Measurements from ENCODE around the gene GABRG3. TPM values are rescaled to one million over a fixed set of nuclear protein-coding genes. Genes with fewer than 3 reads are reported as not detected.

The GABRG3 gene
- total and polyA plus RNA-seq, 2 experiments from 2014 or later = 0.15 to 0.43 TPM

DNA sequence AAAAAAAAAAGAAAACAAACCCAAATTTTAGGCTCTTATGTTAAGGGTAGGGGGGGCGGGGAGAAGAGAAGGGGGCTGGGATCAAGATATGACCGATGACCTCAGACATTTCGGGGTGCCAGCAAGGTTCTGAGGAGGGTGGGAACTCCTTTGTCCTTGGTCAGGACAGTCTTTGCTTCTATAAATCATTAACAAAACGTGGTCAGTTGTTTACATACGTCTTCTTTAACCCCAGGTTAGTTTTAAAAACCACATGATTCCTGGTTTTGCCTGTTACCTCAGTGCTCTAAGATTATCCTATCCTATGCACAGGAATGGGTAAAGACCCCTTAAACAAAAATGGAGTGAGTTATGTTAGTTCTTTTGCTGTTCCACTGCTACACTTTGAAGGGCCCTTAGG lies 285.5 kb downstream of the GABRG3 start:
- WGBS (ENCODE audit: low lambda C conversion rate, missing lambda C conversion rate) = 82% methylated on average over 5 of the region's 5 CpGs
- no peaks in the 10 kb centered on the region for H3K36me3 ChIP-seq (replicated peaks; ENCODE audit: insufficient read depth, low read depth)
- TF ChIP-seq EZH2phosphoT487 (IDR thresholded peaks at IDR 0.05; ENCODE audit: low read depth, severe bottlenecking, unreplicated experiment) (no peak), EZH2 (IDR thresholded peaks at IDR 0.05; ENCODE audit: borderline replicate concordance) (no peak)
- TF ChIP-seq, protein P1, sequence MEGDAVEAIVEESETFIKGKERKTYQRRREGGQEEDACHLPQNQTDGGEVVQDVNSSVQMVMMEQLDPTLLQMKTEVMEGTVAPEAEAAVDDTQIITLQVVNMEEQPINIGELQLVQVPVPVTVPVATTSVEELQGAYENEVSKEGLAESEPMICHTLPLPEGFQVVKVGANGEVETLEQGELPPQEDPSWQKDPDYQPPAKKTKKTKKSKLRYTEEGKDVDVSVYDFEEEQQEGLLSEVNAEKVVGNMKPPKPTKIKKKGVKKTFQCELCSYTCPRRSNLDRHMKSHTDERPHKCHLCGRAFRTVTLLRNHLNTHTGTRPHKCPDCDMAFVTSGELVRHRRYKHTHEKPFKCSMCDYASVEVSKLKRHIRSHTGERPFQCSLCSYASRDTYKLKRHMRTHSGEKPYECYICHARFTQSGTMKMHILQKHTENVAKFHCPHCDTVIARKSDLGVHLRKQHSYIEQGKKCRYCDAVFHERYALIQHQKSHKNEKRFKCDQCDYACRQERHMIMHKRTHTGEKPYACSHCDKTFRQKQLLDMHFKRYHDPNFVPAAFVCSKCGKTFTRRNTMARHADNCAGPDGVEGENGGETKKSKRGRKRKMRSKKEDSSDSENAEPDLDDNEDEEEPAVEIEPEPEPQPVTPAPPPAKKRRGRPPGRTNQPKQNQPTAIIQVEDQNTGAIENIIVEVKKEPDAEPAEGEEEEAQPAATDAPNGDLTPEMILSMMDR (IDR thresholded peaks at IDR 0.05; ENCODE audit: poor library complexity) = no peak
- H3K27me3 ChIP-seq = no peaks in the 10 kb centered on the region
- H3K4me3 ChIP-seq = no peak overlapping the region
- no peak overlapping the region for H2AFZ ChIP-seq
- H3K4me2 ChIP-seq = no peak overlapping the region
- no peaks in the 10 kb centered on the region for H3K9me3 ChIP-seq (ENCODE audit: low read depth)
- no peaks in the 10 kb centered on the region for H4K20me1 ChIP-seq (ENCODE audit: insufficient read depth, poor library complexity, severe bottlenecking)
- H3K9me2 ChIP-seq (replicated peaks; ENCODE audit: insufficient read depth) = no peaks in the 10 kb centered on the region
- no peak overlapping the region for H3K27ac ChIP-seq
- H3K79me2 ChIP-seq = no peaks in the 10 kb centered on the region
- DNase-seq (ENCODE audit: low spot score) = no peak
- no peaks in the 10 kb centered on the region for H3K4me1 ChIP-seq (ENCODE audit: insufficient read depth)

DNA sequence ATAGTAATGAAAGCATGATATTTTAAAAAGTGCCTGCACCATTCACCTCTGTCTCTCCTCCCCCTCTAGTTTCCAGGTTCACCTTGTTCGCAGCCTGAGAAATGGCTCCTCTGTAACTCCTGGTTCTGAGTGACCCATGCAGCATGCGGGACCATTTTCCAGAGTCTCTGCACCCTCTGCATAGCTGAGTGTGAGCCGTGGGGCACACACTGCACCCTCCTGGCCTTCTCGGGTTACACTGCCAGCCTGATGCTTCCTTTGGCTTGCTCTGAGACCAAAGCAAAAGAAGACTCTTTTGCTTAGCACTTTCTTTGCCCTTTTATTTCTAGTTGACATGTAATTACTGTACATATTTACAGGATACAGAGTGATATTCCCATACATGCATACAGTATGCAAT lies 287.3 kb downstream of the GABRG3 start:
- H3K4me2 ChIP-seq = no peak overlapping the region
- no peak overlapping the region for H3K27ac ChIP-seq
- H3K36me3 ChIP-seq (replicated peaks; ENCODE audit: insufficient read depth, low read depth) = no peaks in the 10 kb centered on the region
- 59% methylated on average over 4 of the region's 4 CpGs for WGBS (ENCODE audit: low lambda C conversion rate, missing lambda C conversion rate)
- no peaks in the 10 kb centered on the region for H3K27me3 ChIP-seq
- TF ChIP-seq, protein P1 (IDR thresholded peaks at IDR 0.05; ENCODE audit: poor library complexity) = no peak
- TF ChIP-seq EZH2phosphoT487 (IDR thresholded peaks at IDR 0.05; ENCODE audit: low read depth, severe bottlenecking, unreplicated experiment) (no peak), EZH2 (IDR thresholded peaks at IDR 0.05; ENCODE audit: borderline replicate concordance) (no peak)
- no peak overlapping the region for H3K4me3 ChIP-seq
- H3K4me1 ChIP-seq (ENCODE audit: insufficient read depth) = no peaks in the 10 kb centered on the region
- no peak for DNase-seq (ENCODE audit: low spot score)
- H2AFZ ChIP-seq = no peak overlapping the region
- H3K9me3 ChIP-seq (ENCODE audit: low read depth) = no peaks in the 10 kb centered on the region
- no peaks in the 10 kb centered on the region for H3K9me2 ChIP-seq (replicated peaks; ENCODE audit: insufficient read depth)
- H4K20me1 ChIP-seq (ENCODE audit: insufficient read depth, poor library complexity, severe bottlenecking) = no peaks in the 10 kb centered on the region
- H3K79me2 ChIP-seq = no peaks in the 10 kb centered on the region

DNA sequence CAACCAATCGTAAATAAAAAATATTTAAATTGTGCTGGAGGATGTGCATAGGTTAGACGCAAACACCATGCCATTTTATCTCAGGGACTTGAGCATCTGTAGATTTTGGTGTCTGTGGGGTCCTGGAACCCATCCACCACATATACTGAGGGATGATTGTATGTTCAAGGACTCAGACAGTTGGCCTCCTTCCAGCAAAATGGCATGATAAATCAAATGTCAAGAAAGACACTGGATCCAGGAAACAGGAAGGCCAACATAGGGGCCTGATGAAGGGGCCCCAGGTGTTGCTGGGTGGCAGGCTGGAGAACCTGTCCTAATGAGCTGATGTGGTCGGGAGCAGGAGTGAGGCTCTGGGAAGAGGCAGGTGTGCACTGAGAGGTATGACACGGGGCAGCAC lies 289.5 kb downstream of the GABRG3 start:
- WGBS (ENCODE audit: low lambda C conversion rate, missing lambda C conversion rate) = 86% methylated on average over 4 of the region's 4 CpGs
- H3K4me2 ChIP-seq = no peak overlapping the region
- H3K9me2 ChIP-seq (replicated peaks; ENCODE audit: insufficient read depth) = no peaks in the 10 kb centered on the region
- no peaks in the 10 kb centered on the region for H3K9me3 ChIP-seq (ENCODE audit: low read depth)
- TF ChIP-seq, protein P1 (IDR thresholded peaks at IDR 0.05; ENCODE audit: poor library complexity) = no peak
- TF ChIP-seq EZH2phosphoT487 (IDR thresholded peaks at IDR 0.05; ENCODE audit: low read depth, severe bottlenecking, unreplicated experiment) (no peak), EZH2 (IDR thresholded peaks at IDR 0.05; ENCODE audit: borderline replicate concordance) (no peak)
- H4K20me1 ChIP-seq (ENCODE audit: insufficient read depth, poor library complexity, severe bottlenecking) = no peaks in the 10 kb centered on the region
- no peaks in the 10 kb centered on the region for H3K4me1 ChIP-seq (ENCODE audit: insufficient read depth)
- DNase-seq (ENCODE audit: low spot score) = no peak
- H3K4me3 ChIP-seq = no peak overlapping the region
- H2AFZ ChIP-seq = no peak overlapping the region
- no peaks in the 10 kb centered on the region for H3K36me3 ChIP-seq (replicated peaks; ENCODE audit: insufficient read depth, low read depth)
- H3K27ac ChIP-seq = no peak overlapping the region
- no peaks in the 10 kb centered on the region for H3K79me2 ChIP-seq
- H3K27me3 ChIP-seq = no peaks in the 10 kb centered on the region

DNA sequence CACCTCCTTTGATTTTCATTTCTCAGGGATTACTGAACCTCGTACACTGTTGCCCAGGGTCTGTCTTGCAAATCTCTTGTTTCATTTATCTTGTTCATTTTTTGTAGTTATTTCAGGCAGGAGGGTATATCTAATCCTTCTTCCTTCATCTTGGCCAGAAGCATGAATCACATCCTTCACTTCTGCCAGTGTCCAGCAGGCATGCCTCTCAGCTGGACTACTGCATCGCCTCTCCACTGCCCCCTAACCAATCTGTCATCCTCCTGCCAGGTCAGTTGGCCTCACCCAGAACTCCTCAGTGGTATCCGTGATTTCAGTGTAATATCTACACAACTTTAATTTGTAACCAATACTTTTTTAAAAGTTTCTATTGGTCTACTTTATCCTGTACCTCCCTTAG lies 297.9 kb downstream of the GABRG3 start:
- TF ChIP-seq EZH2phosphoT487 (IDR thresholded peaks at IDR 0.05; ENCODE audit: low read depth, severe bottlenecking, unreplicated experiment) (no peak), EZH2 (IDR thresholded peaks at IDR 0.05; ENCODE audit: borderline replicate concordance) (no peak)
- TF ChIP-seq, protein P1 (IDR thresholded peaks at IDR 0.05; ENCODE audit: poor library complexity) = no peak
- H2AFZ ChIP-seq = no peak overlapping the region
- no peak overlapping the region for H3K4me2 ChIP-seq
- no peaks in the 10 kb centered on the region for H3K9me3 ChIP-seq (ENCODE audit: low read depth)
- H3K4me1 ChIP-seq (ENCODE audit: insufficient read depth) = no peaks in the 10 kb centered on the region
- no peaks in the 10 kb centered on the region for H3K27me3 ChIP-seq
- 73% methylated on average over 3 of the region's 3 CpGs for WGBS (ENCODE audit: low lambda C conversion rate, missing lambda C conversion rate)
- H3K9me2 ChIP-seq (replicated peaks; ENCODE audit: insufficient read depth) = no peaks in the 10 kb centered on the region
- no peak for DNase-seq (ENCODE audit: low spot score)
- H3K36me3 ChIP-seq (replicated peaks; ENCODE audit: insufficient read depth, low read depth) = no peaks in the 10 kb centered on the region
- no peak overlapping the region for H3K4me3 ChIP-seq
- H4K20me1 ChIP-seq (ENCODE audit: insufficient read depth, poor library complexity, severe bottlenecking) = no peaks in the 10 kb centered on the region
- H3K27ac ChIP-seq = no peak overlapping the region
- no peaks in the 10 kb centered on the region for H3K79me2 ChIP-seq
